GM12801 (cell line): Measurements from ENCODE around the gene RAB1A.

ENCODE experiments used
- CTCF ChIP-seq: IDR thresholded peaks from one replicate; pipeline ENCODE4 v1.5.1; 2011; ENCODE audit warnings: control low read depth; ENCODE audit not compliant: insufficient read length; ENCODE audit errors: extremely low read depth

Gene RAB1A

GRCh38 chr2:65055422-65056214 is 74.3 kb downstream of the RAB1A start:
- TF ChIP-seq CTCF, result no peak

- TF ChIP-seq CTCF, result no peak
These were observed 75.0 kb downstream of the RAB1A start for GRCh38 chr2:65054749-65055421.

- no peak for TF ChIP-seq CTCF
These were observed 76.7 kb downstream of the RAB1A start for GRCh38 chr2:65053199-65053598.

GRCh38 chr2:65050931-65051330 is 79.0 kb downstream of the RAB1A start:
- no peak for TF ChIP-seq CTCF

- no peak for TF ChIP-seq CTCF
These were observed 80.8 kb downstream of the RAB1A start for GRCh38 chr2:65049010-65049639.

GRCh38 chr2:65046633-65047407 is 83.1 kb downstream of the RAB1A start:
- no peak for TF ChIP-seq CTCF

GRCh38 chr2:65045651-65046050 is 84.3 kb downstream of the RAB1A start:
- no peak for TF ChIP-seq CTCF
